ENCODE measurements around the gene TRERF1.

GRCh38 chr6:42281570-42281969 lies 170.2 kb downstream of the TRERF1 start:
- TF ChIP-seq CTCF (IDR thresholded peaks at IDR 0.05; ENCODE audit: insufficient read depth, low read length, poor library complexity, severe bottlenecking) (no peak), EZH2phosphoT487 (conservative IDR thresholded peaks at IDR 0.05; ENCODE audit: low read length) (no peak)
